Vagina (tissue), 2 donors: ENCODE measurements around the gene KRT3. TPM values are rescaled to one million over a fixed set of nuclear protein-coding genes. Genes with fewer than 3 reads are reported as not detected.

Experiments used
- DNase-seq, 2 donors: peaks; one replicate each; pipeline ENCODE4 v3.0.0-alpha.2; 2017; ENCODE audit errors: extremely low spot score in 2 of 2
- H3K27ac ChIP-seq: fragments of 200-600 bp; sonication (generic); one replicate; pipeline ENCODE4 v1.5.1; 2019
- H3K27me3 ChIP-seq: fragments of 200-600 bp; sonication (generic); one replicate; pipeline ENCODE4 v1.5.1; 2019
- H3K36me3 ChIP-seq, 2 donors: fragments of 200-600 bp; sonication (generic); one replicate each; pipeline ENCODE4 v1.5.1; 2017 to 2019
- H3K4me1 ChIP-seq: fragments of 200-600 bp; sonication (generic); one replicate; pipeline ENCODE4 v1.5.1; 2019
- H3K4me3 ChIP-seq, 2 donors: fragments of 200-600 bp; sonication (generic); 1 replicate in 1 of 2; 2 replicates in 1 of 2; pipeline ENCODE4 v1.5.1; 2016 to 2019
- H3K9me3 ChIP-seq: fragments of 200-600 bp; sonication (generic); one replicate; pipeline ENCODE4 v1.5.1; 2019
- CTCF ChIP-seq, 3 experiments: fragments of 450-650 bp in 2 of 3; fragments of 200-600 bp in 1 of 3; sonication (generic) in 1 of 3; IDR thresholded peaks; one replicate each; pipeline ENCODE4 v1.5.1; 2017 to 2019; ENCODE audit warnings: antibody characterized with exemption in 3 of 3, mild to moderate bottlenecking in 2 of 3, moderate library complexity in 2 of 3
- POLR2A ChIP-seq, 2 donors: fragments of 450-650 bp; IDR thresholded peaks; one replicate each; pipeline ENCODE4 v1.6.1; 2017; ENCODE audit warnings: antibody characterized with exemption in 2 of 2, mild to moderate bottlenecking in 2 of 2, moderate library complexity in 2 of 2
- POLR2AphosphoS5 ChIP-seq, 2 donors: sonication (generic); formaldehyde crosslinking; IDR thresholded peaks; one replicate each; pipeline ENCODE4 v1.9.0; 2017; ENCODE audit warnings: antibody characterized with exemption in 2 of 2, mild to moderate bottlenecking in 2 of 2, low read depth in 1 of 2; ENCODE audit not compliant: insufficient read depth in 1 of 2
- intact Hi-C: fragments of 100-400 bp; cut with DNase I; formaldehyde crosslinking; loops from one replicate; pipeline ENCODE4 v1.15.1; 2023
- total RNA-seq: library from RNA; depleted of rRNA; stranded (reverse); fragments of >200 nt; gene quantifications from one replicate; pipeline ENCODE4 v1.2.3, GENCODE V29; 2016

The KRT3 gene
- total RNA-seq, 1 donor from 2014 or later: not detected

GRCh38 chr12:52794479-52795331 is 1.2 kb downstream of the KRT3 start:
- Histone ChIP-seq H3K4me3 (no peak overlapping the region), H3K4me1 (peaks cover 9% of the 10 kb centered on the region), H3K27me3 (no peaks in the 10 kb centered on the region), H3K36me3 (no peaks in the 10 kb centered on the region), H3K27ac (no peak overlapping the region), H3K9me3 (no peaks in the 10 kb centered on the region)
- TF ChIP-seq CTCF (IDR thresholded peaks at IDR 0.05): no peak
- no peak for TF ChIP-seq POLR2A (IDR thresholded peaks at IDR 0.05)
- no peak for TF ChIP-seq POLR2AphosphoS5 (IDR thresholded peaks at IDR 0.05; ENCODE audit: insufficient read depth in 1 of 2, low read depth in 1 of 2)
- intact Hi-C loops: no loop called here
- no peak for DNase-seq

- TF ChIP-seq POLR2A (IDR thresholded peaks at IDR 0.05): no peak
- no peak for TF ChIP-seq CTCF (IDR thresholded peaks at IDR 0.05)
- no peak for TF ChIP-seq POLR2AphosphoS5 (IDR thresholded peaks at IDR 0.05; ENCODE audit: insufficient read depth in 1 of 2, low read depth in 1 of 2)
- Histone ChIP-seq H3K27ac (no peak overlapping the region), H3K9me3 (no peaks in the 10 kb centered on the region), H3K36me3 (no peaks in the 10 kb centered on the region), H3K4me3 (no peak overlapping the region), H3K27me3 (no peaks in the 10 kb centered on the region), H3K4me1 (peaks cover 13% of the 10 kb centered on the region)
- intact Hi-C loops: loop anchor here (1.0 kb wide), 1 partner anchor 39 kb away; no protein-coding TSS in a partner anchor
- DNase-seq: no peak
Observed at GRCh38 chr12:52792185-52793029, 3.5 kb downstream of the KRT3 start.

GRCh38 chr12:52791271-52792184 is 4.4 kb downstream of the KRT3 start:
- no peaks in the 10 kb centered on the region for H3K27me3 ChIP-seq
- peaks cover 13% of the 10 kb centered on the region for H3K4me1 ChIP-seq
- intact Hi-C loops: loop anchor here (1.0 kb wide), 1 partner anchor 40 kb away; no protein-coding TSS in a partner anchor
- no peak for DNase-seq
- no peaks in the 10 kb centered on the region for H3K36me3 ChIP-seq
- no peak overlapping the region for H3K27ac ChIP-seq
- H3K4me3 ChIP-seq: no peak overlapping the region
- H3K9me3 ChIP-seq: no peaks in the 10 kb centered on the region
- no peak for TF ChIP-seq POLR2AphosphoS5 (IDR thresholded peaks at IDR 0.05; ENCODE audit: insufficient read depth in 1 of 2, low read depth in 1 of 2)
- TF ChIP-seq POLR2A (IDR thresholded peaks at IDR 0.05): no peak
- TF ChIP-seq CTCF (IDR thresholded peaks at IDR 0.05): no peak

- H3K9me3 ChIP-seq: no peaks in the 10 kb centered on the region
- peaks cover 13% of the 10 kb centered on the region for H3K4me1 ChIP-seq
- H3K4me3 ChIP-seq: peak overlapping the region in 1 of 2 donors; percentile 13
- no peaks in the 10 kb centered on the region for H3K27me3 ChIP-seq
- no peak overlapping the region for H3K27ac ChIP-seq
- no peaks in the 10 kb centered on the region for H3K36me3 ChIP-seq
- DNase-seq: no peak
- TF ChIP-seq POLR2AphosphoS5 (IDR thresholded peaks at IDR 0.05; ENCODE audit: insufficient read depth in 1 of 2, low read depth in 1 of 2) (no peak), POLR2A (IDR thresholded peaks at IDR 0.05) (no peak), CTCF (IDR thresholded peaks at IDR 0.05) (no peak)
- intact Hi-C loops: no loop called here
Observed at GRCh38 chr12:52790427-52791270, 5.3 kb downstream of the KRT3 start.
